ENCODE data around the gene SF3A1. TPM values are rescaled to one million over a fixed set of nuclear protein-coding genes. Genes with fewer than 3 reads are reported as not detected.

Gene SF3A1
- total RNA-seq, 1 experiment from 2014 or later = 272 TPM

DNA sequence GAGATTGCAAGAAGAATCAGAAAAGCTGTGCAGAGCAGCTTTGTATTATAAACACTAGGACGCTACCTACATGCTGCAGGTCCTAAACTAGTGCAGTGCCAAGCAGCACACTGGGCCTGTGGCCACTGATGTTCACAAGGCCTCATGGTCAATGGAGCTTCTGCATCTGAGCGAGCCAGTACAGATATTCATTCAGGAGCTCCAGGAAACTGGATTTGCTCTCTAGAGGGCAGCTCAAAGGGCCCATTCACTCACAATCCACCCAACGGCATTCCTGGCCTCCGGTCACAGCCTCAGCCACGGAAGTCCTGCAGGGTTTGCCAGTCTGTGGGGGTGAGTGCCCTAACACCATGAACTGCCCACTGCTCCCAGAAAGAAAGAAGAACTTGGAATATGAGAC is 24.1 kb downstream of the SF3A1 start (continued):
- TF ChIP-seq, protein P1, sequence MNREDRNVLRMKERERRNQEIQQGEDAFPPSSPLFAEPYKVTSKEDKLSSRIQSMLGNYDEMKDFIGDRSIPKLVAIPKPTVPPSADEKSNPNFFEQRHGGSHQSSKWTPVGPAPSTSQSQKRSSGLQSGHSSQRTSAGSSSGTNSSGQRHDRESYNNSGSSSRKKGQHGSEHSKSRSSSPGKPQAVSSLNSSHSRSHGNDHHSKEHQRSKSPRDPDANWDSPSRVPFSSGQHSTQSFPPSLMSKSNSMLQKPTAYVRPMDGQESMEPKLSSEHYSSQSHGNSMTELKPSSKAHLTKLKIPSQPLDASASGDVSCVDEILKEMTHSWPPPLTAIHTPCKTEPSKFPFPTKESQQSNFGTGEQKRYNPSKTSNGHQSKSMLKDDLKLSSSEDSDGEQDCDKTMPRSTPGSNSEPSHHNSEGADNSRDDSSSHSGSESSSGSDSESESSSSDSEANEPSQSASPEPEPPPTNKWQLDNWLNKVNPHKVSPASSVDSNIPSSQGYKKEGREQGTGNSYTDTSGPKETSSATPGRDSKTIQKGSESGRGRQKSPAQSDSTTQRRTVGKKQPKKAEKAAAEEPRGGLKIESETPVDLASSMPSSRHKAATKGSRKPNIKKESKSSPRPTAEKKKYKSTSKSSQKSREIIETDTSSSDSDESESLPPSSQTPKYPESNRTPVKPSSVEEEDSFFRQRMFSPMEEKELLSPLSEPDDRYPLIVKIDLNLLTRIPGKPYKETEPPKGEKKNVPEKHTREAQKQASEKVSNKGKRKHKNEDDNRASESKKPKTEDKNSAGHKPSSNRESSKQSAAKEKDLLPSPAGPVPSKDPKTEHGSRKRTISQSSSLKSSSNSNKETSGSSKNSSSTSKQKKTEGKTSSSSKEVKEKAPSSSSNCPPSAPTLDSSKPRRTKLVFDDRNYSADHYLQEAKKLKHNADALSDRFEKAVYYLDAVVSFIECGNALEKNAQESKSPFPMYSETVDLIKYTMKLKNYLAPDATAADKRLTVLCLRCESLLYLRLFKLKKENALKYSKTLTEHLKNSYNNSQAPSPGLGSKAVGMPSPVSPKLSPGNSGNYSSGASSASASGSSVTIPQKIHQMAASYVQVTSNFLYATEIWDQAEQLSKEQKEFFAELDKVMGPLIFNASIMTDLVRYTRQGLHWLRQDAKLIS (CRISPR knock-in tag; IDR thresholded peaks at IDR 0.05; ENCODE audit: borderline replicate concordance) = no peak

DNA sequence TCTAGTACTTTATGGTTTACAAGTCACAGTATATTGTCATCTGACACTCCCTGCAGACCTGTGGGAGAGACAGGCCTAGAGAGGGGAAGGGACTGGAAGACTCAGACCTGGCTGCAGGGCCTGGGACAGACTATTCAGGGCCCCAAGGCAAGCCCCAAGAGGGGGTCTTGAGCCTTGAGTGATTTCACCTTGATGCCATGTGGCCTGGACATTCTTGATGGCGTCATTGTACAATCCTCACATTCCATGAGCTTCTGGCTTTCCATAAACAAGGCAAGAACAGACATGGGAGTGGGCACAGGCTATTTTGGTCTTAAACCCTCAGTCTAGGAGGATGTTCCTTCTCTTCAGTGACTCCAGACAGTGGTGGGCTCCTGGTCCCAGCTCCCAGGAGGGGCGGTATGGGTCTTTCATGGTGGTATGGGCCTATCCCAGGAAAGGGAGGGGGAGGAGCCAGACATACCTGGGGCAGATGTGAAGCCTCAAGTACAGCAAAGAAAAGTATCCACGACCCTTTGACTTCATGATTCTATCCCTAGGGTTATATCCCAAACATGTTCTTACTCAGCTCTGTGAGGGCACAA is 28.1 kb downstream of the SF3A1 start:
- no peak for DNase-seq (ENCODE audit: low spot score)
- ATAC-seq = no peak; the same call in 1 of the 2 replicates
- CTCF ChIA-PET = interaction anchor here (0.6 to 7.8 kb wide), 10 partner anchors 9 to 556 kb away, joined by 3 to 193 read pairs (median 9); partner anchors contain the start of genes CASTOR1 and RNF215
- TF ChIP-seq, protein P1 (CRISPR knock-in tag; IDR thresholded peaks at IDR 0.05; ENCODE audit: borderline replicate concordance) = no peak
- TF ChIP-seq ZNF263 (CRISPR knock-in tag; IDR thresholded peaks at IDR 0.05; ENCODE audit: low read depth) = no peak
- TF ChIP-seq SOX15 (CRISPR knock-in tag; IDR thresholded peaks at IDR 0.05) = no peak
- TF ChIP-seq FOXK1 (CRISPR knock-in tag; IDR thresholded peaks at IDR 0.05) = no peak
- TF ChIP-seq PRRX2 (CRISPR knock-in tag; IDR thresholded peaks at IDR 0.05) = no peak
- TF ChIP-seq ETV6 (CRISPR knock-in tag; IDR thresholded peaks at IDR 0.05) = no peak
- no peak for TF ChIP-seq NFATC4 (CRISPR knock-in tag; IDR thresholded peaks at IDR 0.05)
- TF ChIP-seq ZNF423 (CRISPR knock-in tag; IDR thresholded peaks at IDR 0.05) = no peak
- TF ChIP-seq TEAD1 (CRISPR knock-in tag; IDR thresholded peaks at IDR 0.05) = no peak
- TF ChIP-seq, protein P2, sequence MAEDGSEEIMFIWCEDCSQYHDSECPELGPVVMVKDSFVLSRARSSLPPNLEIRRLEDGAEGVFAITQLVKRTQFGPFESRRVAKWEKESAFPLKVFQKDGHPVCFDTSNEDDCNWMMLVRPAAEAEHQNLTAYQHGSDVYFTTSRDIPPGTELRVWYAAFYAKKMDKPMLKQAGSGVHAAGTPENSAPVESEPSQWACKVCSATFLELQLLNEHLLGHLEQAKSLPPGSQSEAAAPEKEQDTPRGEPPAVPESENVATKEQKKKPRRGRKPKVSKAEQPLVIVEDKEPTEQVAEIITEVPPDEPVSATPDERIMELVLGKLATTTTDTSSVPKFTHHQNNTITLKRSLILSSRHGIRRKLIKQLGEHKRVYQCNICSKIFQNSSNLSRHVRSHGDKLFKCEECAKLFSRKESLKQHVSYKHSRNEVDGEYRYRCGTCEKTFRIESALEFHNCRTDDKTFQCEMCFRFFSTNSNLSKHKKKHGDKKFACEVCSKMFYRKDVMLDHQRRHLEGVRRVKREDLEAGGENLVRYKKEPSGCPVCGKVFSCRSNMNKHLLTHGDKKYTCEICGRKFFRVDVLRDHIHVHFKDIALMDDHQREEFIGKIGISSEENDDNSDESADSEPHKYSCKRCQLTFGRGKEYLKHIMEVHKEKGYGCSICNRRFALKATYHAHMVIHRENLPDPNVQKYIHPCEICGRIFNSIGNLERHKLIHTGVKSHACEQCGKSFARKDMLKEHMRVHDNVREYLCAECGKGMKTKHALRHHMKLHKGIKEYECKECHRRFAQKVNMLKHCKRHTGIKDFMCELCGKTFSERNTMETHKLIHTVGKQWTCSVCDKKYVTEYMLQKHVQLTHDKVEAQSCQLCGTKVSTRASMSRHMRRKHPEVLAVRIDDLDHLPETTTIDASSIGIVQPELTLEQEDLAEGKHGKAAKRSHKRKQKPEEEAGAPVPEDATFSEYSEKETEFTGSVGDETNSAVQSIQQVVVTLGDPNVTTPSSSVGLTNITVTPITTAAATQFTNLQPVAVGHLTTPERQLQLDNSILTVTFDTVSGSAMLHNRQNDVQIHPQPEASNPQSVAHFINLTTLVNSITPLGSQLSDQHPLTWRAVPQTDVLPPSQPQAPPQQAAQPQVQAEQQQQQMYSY (CRISPR knock-in tag; IDR thresholded peaks at IDR 0.05) = no peak
- TF ChIP-seq, protein P3, sequence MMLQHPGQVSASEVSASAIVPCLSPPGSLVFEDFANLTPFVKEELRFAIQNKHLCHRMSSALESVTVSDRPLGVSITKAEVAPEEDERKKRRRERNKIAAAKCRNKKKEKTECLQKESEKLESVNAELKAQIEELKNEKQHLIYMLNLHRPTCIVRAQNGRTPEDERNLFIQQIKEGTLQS (CRISPR knock-in tag; conservative IDR thresholded peaks at IDR 0.05) = no peak
- TF ChIP-seq ZNF671 (CRISPR knock-in tag; IDR thresholded peaks at IDR 0.05) = no peak
- no peak for TF ChIP-seq OVOL2 (CRISPR knock-in tag; IDR thresholded peaks at IDR 0.05; ENCODE audit: borderline replicate concordance)
- Mint-ChIP-seq H3K36me3 (peaks cover 14% of the 10 kb centered on the region), H3K27ac (peak overlapping the region; percentile 73), H3K9me3 (no peaks in the 10 kb centered on the region), H3K4me1 (peaks cover 28% of the 10 kb centered on the region), H3K27me3 (ENCODE audit: low read depth) (no peaks in the 10 kb centered on the region), H3K4me3 (no peak overlapping the region)
- POLR2A ChIA-PET = interaction anchor here (2.4 kb wide), 1 partner anchor 38 kb away, joined by 7 read pairs; no protein-coding TSS in a partner anchor
